Trophoblast cell (in vitro differentiated cells and primary cell): Measurements from ENCODE around the gene EIF5B.

Experiments
- DNase-seq, 2 donors: peaks; one replicate each; pipeline ENCODE4 v3.0.0-alpha.2; 2016
- H2AFZ ChIP-seq: 2 replicates; pipeline ENCODE4 v1.6.1; 2013; ENCODE audit warnings: low read length, moderate library complexity, mild to moderate bottlenecking; ENCODE audit not compliant: insufficient read depth, poor library complexity
- H2AK5ac ChIP-seq: 2 replicates; pipeline ENCODE4 v1.6.1; 2013; ENCODE audit warnings: mild to moderate bottlenecking, low read length
- H2BK120ac ChIP-seq: 2 replicates; pipeline ENCODE4 v1.6.1; 2013; ENCODE audit warnings: low read length, mild to moderate bottlenecking, moderate library complexity; ENCODE audit not compliant: insufficient read depth, poor library complexity
- H2BK12ac ChIP-seq: 2 replicates; pipeline ENCODE4 v1.6.1; 2013; ENCODE audit warnings: mild to moderate bottlenecking, low read length, moderate library complexity
- H2BK5ac ChIP-seq: 2 replicates; pipeline ENCODE4 v1.6.1; 2013; ENCODE audit warnings: low read length, low read depth, moderate library complexity, mild to moderate bottlenecking; ENCODE audit not compliant: poor library complexity
- H3K14ac ChIP-seq: 2 replicates; pipeline ENCODE4 v1.6.1; 2013; ENCODE audit warnings: mild to moderate bottlenecking, low read length
- H3K18ac ChIP-seq: 2 replicates; pipeline ENCODE4 v1.6.1; 2013; ENCODE audit warnings: mild to moderate bottlenecking, low read length
- H3K23ac ChIP-seq: 2 replicates; pipeline ENCODE4 v1.6.1; 2013; ENCODE audit warnings: low read length
- H3K27ac ChIP-seq: 2 replicates; pipeline ENCODE4 v1.5.1; 2013; ENCODE audit warnings: low read depth, mild to moderate bottlenecking, inconsistent platforms, low read length, moderate library complexity
- H3K27me3 ChIP-seq: 2 replicates; pipeline ENCODE4 v1.6.1; 2013; ENCODE audit warnings: inconsistent platforms, mild to moderate bottlenecking, low read length, moderate library complexity; ENCODE audit not compliant: insufficient read depth
- H3K36me3 ChIP-seq, 2 experiments: 1 replicate in 1 of 2; 2 replicates in 1 of 2; pipeline ENCODE4 v1.6.1; 2013; ENCODE audit warnings: low read length in 2 of 2, mild to moderate bottlenecking in 2 of 2, moderate library complexity in 1 of 2; ENCODE audit not compliant: insufficient read depth in 2 of 2, control insufficient read depth in 1 of 2
- H3K4ac ChIP-seq: 2 replicates; pipeline ENCODE4 v1.6.1; 2013; ENCODE audit warnings: low read depth, mild to moderate bottlenecking, low read length, moderate library complexity
- H3K4me1 ChIP-seq, 2 experiments: 1 replicate in 1 of 2; 2 replicates in 1 of 2; pipeline ENCODE4 v1.6.1; 2013; ENCODE audit warnings: low read length in 2 of 2, mild to moderate bottlenecking in 2 of 2, moderate library complexity in 1 of 2; ENCODE audit not compliant: insufficient read depth in 2 of 2, control insufficient read depth in 1 of 2
- H3K4me2 ChIP-seq: 2 replicates; pipeline ENCODE4 v1.6.1; 2013; ENCODE audit warnings: inconsistent platforms, mild to moderate bottlenecking, low read length, moderate library complexity
- H3K4me3 ChIP-seq: 2 replicates; pipeline ENCODE4 v1.5.1; 2013; ENCODE audit warnings: mild to moderate bottlenecking, low read depth, low read length, inconsistent platforms
- H3K79me1 ChIP-seq: one replicate; pipeline ENCODE4 v1.6.1; 2013; ENCODE audit warnings: low read length
- H3K79me2 ChIP-seq: 2 replicates; pipeline ENCODE4 v1.6.1; 2013; ENCODE audit warnings: low read length, mild to moderate bottlenecking; ENCODE audit not compliant: control insufficient read depth, insufficient read depth, poor library complexity
- H3K9ac ChIP-seq: 2 replicates; pipeline ENCODE4 v1.6.1; 2013; ENCODE audit warnings: mild to moderate bottlenecking, low read length
- H3K9me3 ChIP-seq: 2 replicates; pipeline ENCODE4 v1.6.1; 2013; ENCODE audit warnings: low read depth, mild to moderate bottlenecking, control low read depth, inconsistent platforms, low read length; ENCODE audit not compliant: insufficient read depth
- H4K12ac ChIP-seq: 2 replicates; pipeline ENCODE4 v1.6.1; 2013; ENCODE audit warnings: low read depth, mild to moderate bottlenecking, low read length, moderate library complexity
- H4K8ac ChIP-seq: 2 replicates; pipeline ENCODE4 v1.6.1; 2013; ENCODE audit warnings: low read depth, mild to moderate bottlenecking, low read length, moderate library complexity
- H4K91ac ChIP-seq: one replicate; pipeline ENCODE4 v1.6.1; 2013; ENCODE audit warnings: low read depth, mild to moderate bottlenecking, low read length, moderate library complexity
- WGBS: extraction: QIAGEN DNeasy Blood & Tissue Kit; methylation state at CpG from one replicate; pipeline ENCODE4 v1.1.7; 2013; ENCODE audit warnings: missing lambda C conversion rate; ENCODE audit not compliant: insufficient read length, insufficient coverage; ENCODE audit errors: extremely low coverage; 5-methylcytosine and 5-hydroxymethylcytosine counted together

Gene EIF5B

DNA sequence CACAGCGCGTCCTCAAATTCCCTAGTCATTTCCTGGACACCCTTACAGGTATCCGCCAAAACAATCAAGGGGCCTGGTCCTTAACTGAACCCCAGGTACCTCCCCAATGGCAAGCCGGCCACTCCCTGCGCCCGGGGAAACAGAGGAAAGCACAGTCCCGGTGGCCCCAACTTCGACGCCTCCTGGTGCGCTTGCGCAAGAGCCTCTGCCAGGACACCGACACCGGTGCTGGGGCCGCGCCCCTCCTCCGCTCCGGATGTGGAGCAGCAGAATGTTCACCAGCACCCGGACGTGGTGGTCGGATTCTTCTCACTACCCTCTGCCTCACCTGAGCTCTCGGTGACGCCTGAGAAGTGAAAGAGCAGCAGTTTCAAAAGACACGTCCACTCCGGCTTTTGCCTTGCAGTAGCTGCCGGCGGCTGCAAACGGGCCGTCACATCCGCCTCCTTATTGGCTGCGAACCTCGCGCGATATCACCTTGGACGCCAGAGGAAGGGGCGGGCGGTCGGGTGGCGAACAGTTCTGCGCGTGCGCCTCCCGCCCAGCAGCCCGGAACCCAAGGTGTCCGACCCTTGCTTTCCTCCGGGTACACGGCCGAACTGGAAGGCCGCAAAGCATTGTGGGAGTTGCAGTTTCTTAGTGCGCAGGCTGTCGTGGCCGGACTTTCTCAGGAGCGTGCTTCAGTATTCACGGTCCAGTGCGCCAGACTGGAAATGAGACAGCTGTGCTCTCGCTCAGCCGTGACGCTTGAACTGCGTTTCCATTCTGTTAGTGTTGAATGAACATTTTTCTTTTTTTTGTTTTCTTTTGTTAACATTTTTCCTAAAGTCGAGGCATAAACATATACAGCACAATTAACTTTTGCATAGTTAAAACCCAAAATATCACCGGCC is 1.0 kb upstream of the EIF5B start, which contains the start of gene TXNDC9:
Gene TXNDC9, minus strand, starts transcription at position 423 of the 893 bp plus-strand sequence. CDS start 3,123 bp downstream, outside the sequence.
- Histone ChIP-seq H2AK5ac (no peak within 1 kb of the TSS), H4K12ac (peak within 1 kb of the TSS; percentile 16), H3K27me3 (no peaks in the 10 kb centered on the region), H3K36me3 (peaks cover 9 to 13% of the 10 kb centered on the region in 2 experiments), H3K14ac (peak within 1 kb of the TSS; percentile 30), H2BK5ac (peak within 1 kb of the TSS; percentile 38), H3K4me3 (peak within 1 kb of the TSS; percentile 86), H3K79me2 (peaks cover 21% of the 10 kb centered on the region), H2BK12ac (no peak within 1 kb of the TSS), H3K4me1 (no peaks in the 10 kb centered on the region), H2AFZ (peak within 1 kb of the TSS; percentile 73), H3K79me1 (peaks cover 13% of the 10 kb centered on the region), H3K9me3 (no peaks in the 10 kb centered on the region), H3K18ac (peak within 1 kb of the TSS; percentile 21), H3K9ac (peak within 1 kb of the TSS; percentile 92), H3K23ac (no peak within 1 kb of the TSS), H4K91ac (peak within 1 kb of the TSS; percentile 47), H2BK120ac (peak within 1 kb of the TSS; percentile 12), H4K8ac (peak within 1 kb of the TSS; percentile 59), H3K4ac (peak within 1 kb of the TSS; percentile 96), H3K27ac (peak within 1 kb of the TSS; percentile 68), H3K4me2 (peak within 1 kb of the TSS; percentile 98)
- peak; percentile 100 for DNase-seq
- no CpG with 5 or more reads among the region's 60 CpGs for WGBS

DNA sequence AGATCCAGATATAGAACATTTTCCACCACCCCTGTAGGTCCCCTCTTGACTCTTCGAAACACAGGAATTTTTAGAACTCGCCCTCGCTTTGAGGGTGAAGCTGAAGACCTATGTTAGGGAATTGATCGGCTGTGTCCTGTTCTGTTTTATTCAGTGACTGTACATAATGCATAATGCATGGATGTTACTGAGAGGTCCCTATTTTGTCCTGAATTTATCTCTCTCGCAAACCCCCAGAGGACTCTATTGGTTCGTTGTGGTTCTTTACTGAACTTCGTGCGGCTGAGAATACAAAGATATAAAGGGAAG is 431 bp upstream of the EIF5B start:
- peak in 1 of 2 donors; percentile 57 for DNase-seq
- peak overlapping the region; percentile 59 for H4K8ac ChIP-seq
- peak overlapping the region; percentile 75 for H3K4me3 ChIP-seq
- no peak overlapping the region for H2AK5ac ChIP-seq
- no peaks in the 10 kb centered on the region for H3K27me3 ChIP-seq
- H3K79me1 ChIP-seq = peaks cover 13% of the 10 kb centered on the region
- H3K9ac ChIP-seq = peak overlapping the region; percentile 65
- H2AFZ ChIP-seq = peak overlapping the region; percentile 73
- H3K4ac ChIP-seq = no peak overlapping the region
- H3K9me3 ChIP-seq = no peaks in the 10 kb centered on the region
- peak overlapping the region; percentile 98 for H3K4me2 ChIP-seq
- H3K27ac ChIP-seq = peak overlapping the region; percentile 57
- H3K4me1 ChIP-seq = no peaks in the 10 kb centered on the region
- no peak overlapping the region for H2BK5ac ChIP-seq
- no peak overlapping the region for H3K14ac ChIP-seq
- H4K91ac ChIP-seq = no peak overlapping the region
- H3K36me3 ChIP-seq = peaks cover 4 to 9% of the 10 kb centered on the region in 2 experiments
- H3K79me2 ChIP-seq = peaks cover 21% of the 10 kb centered on the region
- H3K18ac ChIP-seq = no peak overlapping the region
- no CpG with 5 or more reads among the region's 8 CpGs for WGBS
- no peak overlapping the region for H2BK12ac ChIP-seq
- no peak overlapping the region for H2BK120ac ChIP-seq
- no peak overlapping the region for H4K12ac ChIP-seq
- no peak overlapping the region for H3K23ac ChIP-seq

DNA sequence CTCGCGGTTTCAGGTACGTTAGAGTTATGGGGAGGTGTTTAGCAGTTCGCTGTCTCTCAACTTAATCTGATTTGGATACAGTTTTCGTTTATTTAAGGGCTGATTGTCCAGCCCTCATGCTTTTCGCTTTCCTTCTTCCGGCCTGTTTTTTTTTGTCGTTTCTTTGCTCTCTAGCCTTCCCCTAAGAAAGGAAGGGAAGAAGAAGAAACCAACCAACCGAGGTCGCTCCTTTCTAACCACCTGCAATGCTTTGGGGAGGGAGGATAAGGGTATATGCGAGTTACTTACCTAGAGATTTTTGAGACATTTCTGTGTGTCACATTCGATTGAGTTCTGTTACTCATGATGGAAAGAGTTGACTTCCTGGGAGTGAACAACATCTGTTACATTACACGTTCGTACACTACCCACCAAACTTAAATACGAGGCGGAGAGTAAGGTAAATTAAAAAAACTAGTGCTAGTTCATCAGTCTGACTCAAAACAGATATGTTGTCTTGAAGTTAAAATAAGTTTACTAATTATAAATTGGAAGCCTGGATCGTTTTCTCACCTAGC is 918 bp downstream of the EIF5B start:
- H4K91ac ChIP-seq = peak overlapping the region; percentile 81
- H3K9ac ChIP-seq = peak overlapping the region; percentile 91
- H3K4ac ChIP-seq = peak overlapping the region; percentile 98
- peak overlapping the region; percentile 66 for H4K12ac ChIP-seq
- no peak overlapping the region for H2BK12ac ChIP-seq
- no peaks in the 10 kb centered on the region for H3K4me1 ChIP-seq
- H2BK120ac ChIP-seq = peak overlapping the region; percentile 34
- peak overlapping the region; percentile 89 for H3K4me3 ChIP-seq
- H3K23ac ChIP-seq = no peak overlapping the region
- peaks cover 24% of the 10 kb centered on the region for H3K79me2 ChIP-seq
- H3K27me3 ChIP-seq = no peaks in the 10 kb centered on the region
- no CpG with 5 or more reads among the region's 17 CpGs for WGBS
- H3K27ac ChIP-seq = peak overlapping the region; percentile 24
- H3K79me1 ChIP-seq = peaks cover 13% of the 10 kb centered on the region
- H3K9me3 ChIP-seq = no peaks in the 10 kb centered on the region
- peak overlapping the region; percentile 8 for H2BK5ac ChIP-seq
- DNase-seq = peak; percentile 16 to 64
- H2AFZ ChIP-seq = peak overlapping the region; percentile 24
- peak overlapping the region; percentile 98 for H3K4me2 ChIP-seq
- no peak overlapping the region for H2AK5ac ChIP-seq
- peak overlapping the region; percentile 49 for H3K18ac ChIP-seq
- H4K8ac ChIP-seq = peak overlapping the region; percentile 45
- H3K36me3 ChIP-seq = no peaks in the 10 kb centered on the region
- peak overlapping the region; percentile 79 for H3K14ac ChIP-seq

DNA sequence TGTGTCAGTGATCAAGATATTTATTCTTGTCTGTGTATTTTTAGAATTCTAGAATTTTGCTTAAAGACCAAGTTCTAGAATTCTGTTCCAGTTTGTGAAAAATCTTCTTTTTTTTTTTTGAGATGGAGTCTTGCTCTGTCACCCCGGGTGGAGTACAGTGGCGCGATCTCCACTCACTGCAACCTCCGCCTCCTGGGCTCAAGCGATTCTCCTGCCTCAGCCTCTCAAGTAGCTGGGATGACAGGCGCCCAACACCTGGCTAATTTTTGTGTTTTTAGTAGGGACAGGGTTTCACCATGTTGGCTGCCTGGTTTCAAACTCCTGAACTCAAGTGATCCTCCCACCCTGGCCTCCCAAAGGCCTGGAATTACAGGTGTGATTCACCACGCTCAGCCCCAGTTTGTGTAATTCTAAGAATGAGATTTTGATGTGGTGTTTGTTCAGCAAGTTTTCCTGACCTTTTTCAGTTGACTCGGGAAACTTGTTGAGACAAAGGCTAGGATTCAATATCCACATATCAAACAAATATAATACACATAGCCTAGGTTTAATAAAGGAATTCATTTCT is 3.6 kb downstream of the EIF5B start:
- Histone ChIP-seq H3K4me3 (no peak overlapping the region), H2AFZ (no peak overlapping the region)
- DNase-seq = peak; percentile 85 to 89

More for the DNA sequence above, 3.6 kb downstream of the EIF5B start:
- H4K12ac ChIP-seq = no peak overlapping the region
- no peak overlapping the region for H2BK12ac ChIP-seq
- H3K27ac ChIP-seq = no peak overlapping the region
- no peak overlapping the region for H2BK120ac ChIP-seq
- H3K14ac ChIP-seq = no peak overlapping the region
- H3K27me3 ChIP-seq = no peaks in the 10 kb centered on the region
- H3K4ac ChIP-seq = peak overlapping the region; percentile 93
- H3K36me3 ChIP-seq = no peaks in the 10 kb centered on the region
- no peak overlapping the region for H3K18ac ChIP-seq
- H3K79me1 ChIP-seq = peaks cover 11% of the 10 kb centered on the region
- no peak overlapping the region for H3K4me2 ChIP-seq
- H3K4me1 ChIP-seq = peaks cover 0 to 2% of the 10 kb centered on the region in 2 experiments
- H4K8ac ChIP-seq = no peak overlapping the region
- WGBS = no CpG with 5 or more reads among the region's 8 CpGs
- H3K79me2 ChIP-seq = peaks cover 27% of the 10 kb centered on the region
- no peaks in the 10 kb centered on the region for H3K9me3 ChIP-seq
- no peak overlapping the region for H4K91ac ChIP-seq
- H3K9ac ChIP-seq = no peak overlapping the region
- H2AK5ac ChIP-seq = no peak overlapping the region
- H2BK5ac ChIP-seq = no peak overlapping the region
- H3K23ac ChIP-seq = no peak overlapping the region
